GM13976 (cell line): ENCODE data around the gene NCOA7.
"Not testable (repeated sequence)": the region's sequence is repeated elsewhere in the genome, so short reads cannot be mapped to it uniquely, and the experiment has no call there.

Source experiments
- DNase-seq: peaks from one replicate; pipeline ENCODE4 v3.0.0; 2012; ENCODE audit warnings: low spot score
- in situ Hi-C: fragments of 300-500 bp; cut with MboI; formaldehyde crosslinking; loops from one replicate; pipeline ENCODE4 v1.12.0; 2022; ENCODE audit warnings: low sequenced_read_pairs, mixed read lengths, inconsistent platforms; ENCODE audit not compliant: unreplicated experiment
- TF ChIP-seq, protein P1 (sequence below): IDR thresholded peaks from 2 replicates; pipeline ENCODE4 v1.5.1; 2012; ENCODE audit warnings: borderline replicate concordance, mild to moderate bottlenecking; ENCODE audit not compliant: insufficient read depth; ENCODE audit errors: extremely low read depth, missing control alignments, control extremely low read depth

Gene NCOA7

DNA sequence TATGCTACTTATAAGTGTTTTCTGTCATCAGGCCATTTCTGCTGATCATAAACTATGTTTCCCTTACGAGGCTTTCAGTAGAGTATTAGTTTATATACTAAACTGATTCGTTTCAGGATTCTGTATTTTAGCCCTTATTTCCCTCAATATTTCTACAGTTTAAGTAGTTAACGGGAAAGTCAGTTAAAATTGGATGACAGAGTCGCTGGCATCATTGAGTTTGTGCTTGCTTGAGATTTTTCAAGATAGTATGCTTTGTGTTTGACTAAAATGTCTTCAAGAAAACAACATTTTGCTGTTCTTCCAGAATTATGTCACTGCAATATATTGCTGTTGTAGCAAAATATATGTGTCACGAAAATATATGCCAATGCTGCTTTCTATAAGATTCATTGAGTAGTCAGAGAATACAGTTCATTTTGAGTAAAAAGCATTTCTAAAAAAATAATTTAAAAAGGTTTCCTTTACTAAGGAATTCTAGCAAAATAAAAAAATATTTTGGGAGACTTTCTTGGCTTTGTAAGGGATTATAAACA lies 51.4 kb downstream of the NCOA7 start:
- DNase-seq: no peak
- TF ChIP-seq, protein P1, sequence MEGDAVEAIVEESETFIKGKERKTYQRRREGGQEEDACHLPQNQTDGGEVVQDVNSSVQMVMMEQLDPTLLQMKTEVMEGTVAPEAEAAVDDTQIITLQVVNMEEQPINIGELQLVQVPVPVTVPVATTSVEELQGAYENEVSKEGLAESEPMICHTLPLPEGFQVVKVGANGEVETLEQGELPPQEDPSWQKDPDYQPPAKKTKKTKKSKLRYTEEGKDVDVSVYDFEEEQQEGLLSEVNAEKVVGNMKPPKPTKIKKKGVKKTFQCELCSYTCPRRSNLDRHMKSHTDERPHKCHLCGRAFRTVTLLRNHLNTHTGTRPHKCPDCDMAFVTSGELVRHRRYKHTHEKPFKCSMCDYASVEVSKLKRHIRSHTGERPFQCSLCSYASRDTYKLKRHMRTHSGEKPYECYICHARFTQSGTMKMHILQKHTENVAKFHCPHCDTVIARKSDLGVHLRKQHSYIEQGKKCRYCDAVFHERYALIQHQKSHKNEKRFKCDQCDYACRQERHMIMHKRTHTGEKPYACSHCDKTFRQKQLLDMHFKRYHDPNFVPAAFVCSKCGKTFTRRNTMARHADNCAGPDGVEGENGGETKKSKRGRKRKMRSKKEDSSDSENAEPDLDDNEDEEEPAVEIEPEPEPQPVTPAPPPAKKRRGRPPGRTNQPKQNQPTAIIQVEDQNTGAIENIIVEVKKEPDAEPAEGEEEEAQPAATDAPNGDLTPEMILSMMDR: no peak
- in situ Hi-C loops: no loop called here

DNA sequence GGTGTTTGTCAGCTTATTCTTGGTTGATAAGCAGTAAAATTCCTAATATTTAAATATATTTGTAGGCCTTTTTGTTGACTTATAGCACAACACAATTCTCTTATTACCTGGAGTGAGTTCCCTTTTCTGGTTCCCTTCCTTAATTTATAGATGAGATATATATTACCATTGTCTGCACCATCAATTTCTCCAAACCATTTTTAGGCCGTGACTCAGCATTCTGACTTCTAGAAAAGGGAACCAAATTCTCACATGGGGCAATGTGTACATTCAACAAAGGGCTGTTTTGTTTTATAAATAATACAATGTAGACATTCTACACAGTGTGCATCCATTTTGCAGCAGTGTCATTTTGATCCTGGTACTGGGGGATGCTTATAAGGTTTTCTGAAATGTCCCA lies 52.8 kb downstream of the NCOA7 start:
- DNase-seq: no peak
- in situ Hi-C loops: no loop called here
- TF ChIP-seq, protein P1: no peak

DNA sequence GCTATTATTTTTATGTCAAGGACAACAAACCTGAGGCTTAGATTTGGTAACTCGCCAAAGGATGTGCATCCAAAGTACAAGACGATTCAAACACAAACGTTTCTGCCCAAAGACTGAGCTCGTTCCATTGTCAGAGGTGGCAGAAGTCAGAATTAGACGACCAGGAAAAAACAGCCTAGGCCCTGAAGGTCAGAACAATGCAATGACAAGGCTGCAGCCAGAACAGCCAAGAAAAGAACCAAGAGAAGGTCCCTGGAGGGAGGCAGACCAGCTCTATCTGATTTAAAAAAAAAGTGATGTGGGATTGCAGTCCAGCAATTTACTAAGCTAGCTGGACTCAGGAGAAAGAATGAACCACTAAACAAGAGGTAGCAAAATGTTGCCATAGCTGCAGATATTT lies 54.2 kb downstream of the NCOA7 start:
- TF ChIP-seq, protein P1: no peak
- no peak for DNase-seq
- in situ Hi-C loops: no loop called here

DNA sequence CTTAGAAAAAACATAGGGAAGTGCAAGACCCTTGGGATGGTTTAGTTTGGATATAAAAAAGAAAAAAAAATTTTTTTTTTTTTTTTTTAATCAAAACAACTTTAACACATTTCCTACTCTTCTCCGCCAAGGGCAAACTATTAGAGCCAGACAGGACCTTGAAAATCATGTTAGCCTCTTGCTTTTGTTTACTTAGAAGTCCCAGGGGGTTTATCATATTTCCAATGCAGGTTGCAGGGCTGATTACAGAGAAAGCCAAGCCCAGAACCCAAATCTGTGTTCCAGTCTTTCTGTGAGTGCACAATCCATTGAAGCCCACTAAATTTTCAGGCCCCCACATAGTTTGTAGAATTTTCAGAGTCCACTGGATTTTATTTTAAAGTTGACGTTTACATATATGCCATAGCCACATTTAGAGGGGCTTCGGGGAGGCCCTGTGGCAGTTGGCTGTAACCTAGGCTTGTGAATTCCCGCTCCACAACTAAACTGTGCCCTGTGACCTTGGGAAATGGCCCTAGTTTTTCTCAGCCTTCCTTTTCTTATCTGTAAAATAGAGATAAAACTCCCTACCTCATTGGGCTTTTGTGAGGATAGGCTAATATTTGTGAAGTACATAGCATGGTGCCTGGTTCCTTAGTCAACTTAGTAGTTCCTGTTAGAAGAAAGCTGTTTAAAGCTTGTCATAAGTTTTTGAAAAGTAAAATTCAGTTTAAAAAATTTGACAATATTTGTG lies 55.7 kb downstream of the NCOA7 start:
- TF ChIP-seq, protein P1: no peak
- DNase-seq: no peak
- in situ Hi-C loops: no loop called here

DNA sequence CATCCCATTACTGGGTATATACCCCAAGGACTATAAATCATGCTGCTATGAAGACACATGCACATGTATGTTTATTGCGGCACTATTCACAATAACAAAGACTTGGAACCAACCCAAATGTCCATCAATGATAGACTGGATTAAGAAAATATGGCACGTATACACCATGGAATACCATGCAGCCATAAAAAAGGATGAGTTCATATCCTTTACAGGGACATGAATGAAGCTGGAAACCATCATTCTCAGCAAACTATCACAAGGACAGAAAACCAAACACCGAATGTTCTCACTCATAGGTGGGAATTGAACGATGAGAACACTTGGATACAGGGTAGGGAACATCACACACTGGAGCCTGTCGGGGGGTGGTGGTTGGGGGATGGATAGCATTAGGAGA lies 57.5 kb downstream of the NCOA7 start:
- in situ Hi-C loops, DNase-seq: not testable (repeated sequence)

DNA sequence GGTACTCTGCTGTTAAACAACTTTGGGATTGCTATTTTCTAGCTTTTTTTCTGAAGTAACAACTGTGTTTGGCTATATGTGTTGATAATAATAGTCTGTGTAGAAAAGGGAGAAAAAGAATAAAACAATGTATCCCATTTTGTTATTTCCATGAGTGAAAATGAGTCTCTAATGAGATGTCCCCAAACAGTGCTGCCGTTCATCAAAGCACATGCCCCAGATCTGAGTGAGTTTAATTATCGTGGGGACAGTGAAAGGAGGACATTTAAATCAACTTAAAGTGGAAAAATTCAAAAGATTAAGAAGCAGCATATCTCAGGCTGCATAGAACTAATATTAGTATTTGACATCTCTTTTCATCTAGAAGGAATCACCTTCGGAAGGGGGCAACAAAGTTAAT lies 59.6 kb downstream of the NCOA7 start:
- no peak for DNase-seq
- TF ChIP-seq, protein P1: no peak
- in situ Hi-C loops: no loop called here

DNA sequence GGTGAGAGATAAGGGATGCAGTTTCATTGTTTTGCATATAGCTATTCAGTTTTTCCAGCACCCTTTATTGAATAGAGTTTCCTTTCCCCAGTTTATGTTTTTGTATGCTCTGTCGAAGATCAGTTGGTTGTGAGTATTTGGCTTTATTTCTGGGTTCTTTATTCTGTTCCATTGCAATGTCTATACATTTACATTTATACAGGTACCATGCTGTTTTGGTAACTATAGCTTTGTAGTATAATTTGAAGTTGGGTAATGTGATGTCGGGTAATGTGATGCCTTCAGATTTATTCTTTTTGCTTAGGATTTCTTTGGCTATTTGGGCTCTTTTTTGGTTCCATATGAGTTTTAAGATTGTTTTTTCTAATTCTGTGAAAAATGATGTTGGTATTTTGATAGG lies 61.8 kb downstream of the NCOA7 start:
- TF ChIP-seq, protein P1: no peak
- DNase-seq: no peak
- in situ Hi-C loops: no loop called here
